ENCODE measurements around the gene RHCG. TPM values are rescaled to one million over a fixed set of nuclear protein-coding genes. Genes with fewer than 3 reads are reported as not detected.

RHCG gene
- total RNA-seq, 4 donors from 2014 or later, result not detected

DNA sequence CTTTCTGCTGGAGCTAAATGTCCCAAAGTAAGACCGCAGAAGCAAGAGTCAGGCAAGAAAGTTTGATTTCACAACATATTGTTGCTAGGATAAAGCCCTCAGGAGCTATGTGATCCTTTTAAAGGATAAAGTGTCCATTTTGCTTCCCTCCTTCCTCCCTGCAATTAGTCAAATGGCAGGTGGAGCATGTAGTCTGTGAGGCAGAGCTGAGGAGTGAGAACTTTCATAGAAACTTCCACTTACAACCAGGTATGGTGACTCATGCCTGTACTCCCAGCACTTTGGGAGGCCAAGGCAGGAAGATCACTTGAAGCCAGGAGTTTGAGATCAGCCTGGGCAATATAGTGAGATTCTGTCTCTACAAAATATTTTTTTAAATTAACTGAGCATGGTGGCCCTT lies 25.2 kb upstream of the RHCG start:
- in situ Hi-C loops (cut with MboI; ENCODE audit: low sequenced_read_pairs in 4 of 4) (no loop called here), intact Hi-C loops (cut with DNase I; ENCODE audit: low total_unique reads) (no loop called here)
- no peaks in the 10 kb centered on the region for H3K36me3 ChIP-seq
- peaks cover 0 to 3% (median 0%) of the 10 kb centered on the region in 3 donors for H3K27me3 ChIP-seq
- DNase-seq (no peak), ATAC-seq (no peak)
- no peak overlapping the region for H3K27ac ChIP-seq
- H3K4me1 ChIP-seq, result no peaks in the 10 kb centered on the region
- H3K9me3 ChIP-seq, result no peaks in the 10 kb centered on the region
- TF ChIP-seq, protein P1, sequence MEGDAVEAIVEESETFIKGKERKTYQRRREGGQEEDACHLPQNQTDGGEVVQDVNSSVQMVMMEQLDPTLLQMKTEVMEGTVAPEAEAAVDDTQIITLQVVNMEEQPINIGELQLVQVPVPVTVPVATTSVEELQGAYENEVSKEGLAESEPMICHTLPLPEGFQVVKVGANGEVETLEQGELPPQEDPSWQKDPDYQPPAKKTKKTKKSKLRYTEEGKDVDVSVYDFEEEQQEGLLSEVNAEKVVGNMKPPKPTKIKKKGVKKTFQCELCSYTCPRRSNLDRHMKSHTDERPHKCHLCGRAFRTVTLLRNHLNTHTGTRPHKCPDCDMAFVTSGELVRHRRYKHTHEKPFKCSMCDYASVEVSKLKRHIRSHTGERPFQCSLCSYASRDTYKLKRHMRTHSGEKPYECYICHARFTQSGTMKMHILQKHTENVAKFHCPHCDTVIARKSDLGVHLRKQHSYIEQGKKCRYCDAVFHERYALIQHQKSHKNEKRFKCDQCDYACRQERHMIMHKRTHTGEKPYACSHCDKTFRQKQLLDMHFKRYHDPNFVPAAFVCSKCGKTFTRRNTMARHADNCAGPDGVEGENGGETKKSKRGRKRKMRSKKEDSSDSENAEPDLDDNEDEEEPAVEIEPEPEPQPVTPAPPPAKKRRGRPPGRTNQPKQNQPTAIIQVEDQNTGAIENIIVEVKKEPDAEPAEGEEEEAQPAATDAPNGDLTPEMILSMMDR (IDR thresholded peaks at IDR 0.05 in 4 of 5, conservative IDR thresholded peaks at IDR 0.05 in 1 of 5), result no peak
- no peak overlapping the region for H3K4me3 ChIP-seq

DNA sequence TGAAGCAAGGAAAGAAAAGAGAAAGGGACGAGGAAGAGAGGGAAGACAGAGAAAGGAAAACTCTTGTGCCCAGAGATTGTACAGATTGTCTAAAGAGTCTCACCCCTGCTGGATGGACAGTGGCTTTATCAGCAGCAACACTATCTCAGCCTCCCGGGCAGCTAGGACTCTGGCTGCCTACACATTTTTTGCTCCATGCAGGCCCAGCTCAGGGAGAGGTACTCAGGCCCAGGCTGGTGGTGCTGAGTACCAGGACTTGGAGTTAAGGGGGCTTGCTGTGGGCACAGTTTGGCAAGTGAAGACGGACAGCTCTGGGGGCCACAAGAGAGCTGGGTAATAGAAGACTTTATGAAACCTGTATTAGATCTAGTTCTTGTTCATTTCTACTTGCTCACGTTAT lies 19.1 kb upstream of the RHCG start:
- ATAC-seq (no peak), DNase-seq (no peak)
- no peaks in the 10 kb centered on the region for H3K36me3 ChIP-seq
- in situ Hi-C loops (cut with MboI; ENCODE audit: low sequenced_read_pairs in 4 of 4) (no loop called here), intact Hi-C loops (cut with DNase I; ENCODE audit: low total_unique reads) (no loop called here)
- no peak overlapping the region for H3K4me3 ChIP-seq
- peaks cover 0 to 3% (median 2%) of the 10 kb centered on the region in 3 donors for H3K27me3 ChIP-seq
- TF ChIP-seq POLR2A (IDR thresholded peaks at IDR 0.05), result no peak
- TF ChIP-seq, protein P1 (IDR thresholded peaks at IDR 0.05 in 4 of 5, conservative IDR thresholded peaks at IDR 0.05 in 1 of 5), result no peak
- no peak overlapping the region for H3K27ac ChIP-seq
- no peaks in the 10 kb centered on the region for H3K4me1 ChIP-seq
- H3K9me3 ChIP-seq, result no peaks in the 10 kb centered on the region

DNA sequence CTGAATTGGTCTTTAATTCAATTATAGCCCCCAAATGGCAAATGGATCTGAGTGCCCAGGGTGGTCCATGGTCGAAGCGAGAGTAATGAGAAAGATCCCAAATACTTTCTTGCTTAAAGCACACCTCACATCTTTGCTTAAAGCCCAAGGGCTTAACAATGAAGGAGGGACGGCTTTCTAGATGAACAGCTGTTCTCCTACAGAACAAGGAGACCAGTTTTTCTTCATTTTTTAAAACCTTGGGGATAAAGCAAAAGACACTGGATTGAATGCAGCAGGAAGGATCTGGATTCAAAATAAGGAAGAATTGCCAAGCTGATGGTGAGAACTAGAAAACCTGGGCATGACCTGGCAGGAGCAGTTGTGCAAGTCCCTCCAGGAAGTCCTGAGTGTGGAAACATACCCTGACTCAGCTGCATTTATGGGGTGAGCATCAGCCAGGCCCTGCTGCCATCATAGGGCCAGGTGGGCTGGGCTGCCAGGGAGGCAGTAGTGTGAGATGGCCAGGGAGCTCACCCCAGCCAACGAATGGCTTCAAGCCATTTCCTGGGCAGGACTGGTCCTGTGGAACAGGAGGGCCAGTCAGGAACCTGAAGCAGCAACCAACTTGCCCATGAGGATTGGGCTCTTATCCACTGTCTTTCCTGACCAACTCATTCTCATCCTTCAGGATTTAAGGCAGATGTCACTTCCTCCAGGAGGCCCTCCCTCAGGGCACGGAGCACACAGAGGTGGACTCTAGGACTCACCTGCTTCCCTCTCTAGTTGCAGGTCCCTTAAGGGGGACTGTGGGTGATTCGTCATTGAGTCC lies 18.4 kb upstream of the RHCG start:
- no peak overlapping the region for H3K4me3 ChIP-seq
- in situ Hi-C loops (cut with MboI; ENCODE audit: low sequenced_read_pairs in 4 of 4) (no loop called here), intact Hi-C loops (cut with DNase I; ENCODE audit: low total_unique reads) (no loop called here)
- TF ChIP-seq POLR2A (IDR thresholded peaks at IDR 0.05), result no peak
- TF ChIP-seq, protein P1 (IDR thresholded peaks at IDR 0.05 in 4 of 5, conservative IDR thresholded peaks at IDR 0.05 in 1 of 5), result no peak
- no peaks in the 10 kb centered on the region for H3K36me3 ChIP-seq
- no peaks in the 10 kb centered on the region for H3K9me3 ChIP-seq
- ATAC-seq, result no peak
- peaks cover 0 to 3% (median 2%) of the 10 kb centered on the region in 3 donors for H3K27me3 ChIP-seq
- no peak for DNase-seq
- H3K4me1 ChIP-seq, result no peaks in the 10 kb centered on the region
- no peak overlapping the region for H3K27ac ChIP-seq

DNA sequence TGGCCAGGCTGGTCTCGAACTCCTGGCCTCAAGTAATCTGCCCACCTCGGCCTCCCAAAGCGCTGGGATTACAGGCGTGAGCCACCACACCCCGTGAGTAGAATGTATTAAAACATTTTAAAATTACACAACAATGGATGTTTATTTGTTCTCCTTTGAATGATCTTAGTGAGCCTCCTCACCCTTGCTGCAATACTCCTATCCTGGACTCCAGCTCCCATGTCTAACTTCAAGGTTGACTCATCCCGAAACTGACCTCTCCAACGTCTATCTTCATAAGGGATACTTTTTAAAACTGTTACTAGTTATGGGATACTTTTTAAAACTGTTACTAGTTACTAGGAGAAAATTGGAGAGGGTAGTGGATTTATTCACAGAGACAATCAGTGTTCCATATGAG lies 17.8 kb upstream of the RHCG start:
- Histone ChIP-seq H3K36me3 (no peaks in the 10 kb centered on the region), H3K27ac (no peak overlapping the region), H3K4me3 (no peak overlapping the region), H3K9me3 (no peaks in the 10 kb centered on the region), H3K4me1 (no peaks in the 10 kb centered on the region), H3K27me3 (peaks cover 0 to 3% (median 2%) of the 10 kb centered on the region in 3 donors)
- in situ Hi-C loops (cut with MboI; ENCODE audit: low sequenced_read_pairs in 4 of 4), result no loop called here
- TF ChIP-seq, protein P1 (IDR thresholded peaks at IDR 0.05 in 4 of 5, conservative IDR thresholded peaks at IDR 0.05 in 1 of 5), result no peak
- ATAC-seq, result no peak
- intact Hi-C loops (cut with DNase I; ENCODE audit: low total_unique reads), result no loop called here
- no peak for DNase-seq
